HG02798 (cell line): ENCODE results near the gene DNAJB4.

Source experiments
- ATAC-seq: cut with Tn5 transposase; IDR thresholded peaks from one replicate; pipeline ENCODE4 v1.9.1; 2021; ENCODE audit warnings: mild to moderate bottlenecking; ENCODE audit not compliant: unreplicated experiment, poor library complexity

DNAJB4 gene

GRCh38 chr1:78033797-78034172, 29.0 kb downstream of the DNAJB4 start:
- ATAC-seq: no peak

- ATAC-seq: no peak
Observed at GRCh38 chr1:78035121-78035520, 30.4 kb downstream of the DNAJB4 start.

- no peak for ATAC-seq
Observed at GRCh38 chr1:78036450-78036849, 31.7 kb downstream of the DNAJB4 start.

GRCh38 chr1:78038071-78038470, 33.3 kb downstream of the DNAJB4 start:
- ATAC-seq: no peak

- ATAC-seq: no peak
Observed at GRCh38 chr1:78038491-78038939, 33.8 kb downstream of the DNAJB4 start.

- no peak for ATAC-seq
Observed at GRCh38 chr1:78040484-78041089, 35.8 kb downstream of the DNAJB4 start.

- no peak for ATAC-seq
Observed at GRCh38 chr1:78043436-78043835, 38.7 kb downstream of the DNAJB4 start.

GRCh38 chr1:78044796-78045562, 40.2 kb downstream of the DNAJB4 start:
- ATAC-seq: no peak

- ATAC-seq: no peak
Observed at GRCh38 chr1:78045563-78045925, 40.8 kb downstream of the DNAJB4 start.

- ATAC-seq: no peak
Observed at GRCh38 chr1:78045926-78046778, 41.4 kb downstream of the DNAJB4 start, which contains the start of gene GIPC2. Gene GIPC2 (plus strand): TSS chr1:78045966. CDS start chr1:78046095, 129 bp downstream.

- no peak for ATAC-seq
Observed at GRCh38 chr1:78047106-78047505, 42.4 kb downstream of the DNAJB4 start.

- no peak for ATAC-seq
Observed at GRCh38 chr1:78047631-78048030, 42.9 kb downstream of the DNAJB4 start.

- ATAC-seq: peak; percentile 37
Observed at GRCh38 chr1:78048446-78048845, 43.7 kb downstream of the DNAJB4 start.

- no peak for ATAC-seq
Observed at GRCh38 chr1:78049396-78049795, 44.7 kb downstream of the DNAJB4 start.

- no peak for ATAC-seq
Observed at GRCh38 chr1:78051005-78051404, 46.3 kb downstream of the DNAJB4 start.

- no peak for ATAC-seq
Observed at GRCh38 chr1:78052685-78053405, 48.1 kb downstream of the DNAJB4 start.

- ATAC-seq: no peak
Observed at GRCh38 chr1:78053498-78053897, 48.8 kb downstream of the DNAJB4 start.

- no peak for ATAC-seq
Observed at GRCh38 chr1:78054559-78054958, 49.8 kb downstream of the DNAJB4 start.

- no peak for ATAC-seq
Observed at GRCh38 chr1:78054972-78055371, 50.2 kb downstream of the DNAJB4 start.

GRCh38 chr1:78055565-78056132, 50.9 kb downstream of the DNAJB4 start:
- no peak for ATAC-seq
